Adipocyte (in vitro differentiated cells): Measurements from ENCODE around the gene PDE8B.
A peak's percentile ranks its signal among the peaks of the same experiment; 100 is the strongest.

ENCODE experiments used
- DNase-seq: peaks from one replicate; pipeline ENCODE4 v3.0.0-alpha.2; 2015; ENCODE audit warnings: low read depth
- H3K27me3 ChIP-seq: replicated peaks from 2 replicates; pipeline ENCODE4 v1.7.0; 2013; ENCODE audit warnings: mild to moderate bottlenecking, low read length, moderate library complexity; ENCODE audit not compliant: control insufficient read depth, insufficient read depth
- H3K36me3 ChIP-seq: 2 replicates; pipeline ENCODE4 v1.7.0; 2013; ENCODE audit warnings: low read length, mild to moderate bottlenecking, moderate library complexity; ENCODE audit not compliant: control insufficient read depth, insufficient read depth, severe bottlenecking
- H3K4me1 ChIP-seq: 2 replicates; pipeline ENCODE4 v1.7.0; 2013; ENCODE audit warnings: mild to moderate bottlenecking, low read length, moderate library complexity; ENCODE audit not compliant: control insufficient read depth, insufficient read depth
- H3K4me3 ChIP-seq: 2 replicates; pipeline ENCODE4 v1.7.0; 2013; ENCODE audit warnings: mild to moderate bottlenecking, low read length, moderate library complexity
- H3K9ac ChIP-seq: 2 replicates; pipeline ENCODE4 v1.7.0; 2013; ENCODE audit warnings: mild to moderate bottlenecking, low read length, moderate library complexity
- H3K9me3 ChIP-seq: 2 replicates; pipeline ENCODE4 v1.7.0; 2013; ENCODE audit warnings: mild to moderate bottlenecking, low read length, moderate library complexity; ENCODE audit not compliant: control insufficient read depth

The PDE8B gene

GRCh38 chr5:77398458-77398857, 188.0 kb downstream of the PDE8B start:
- Histone ChIP-seq H3K4me1 (peaks cover 18% of the 10 kb centered on the region), H3K9me3 (no peaks in the 10 kb centered on the region), H3K4me3 (no peak overlapping the region), H3K27me3 (no peaks in the 10 kb centered on the region), H3K9ac (no peak overlapping the region), H3K36me3 (peaks cover 3% of the 10 kb centered on the region)
- no peak for DNase-seq

GRCh38 chr5:77398896-77399295, 188.4 kb downstream of the PDE8B start:
- no peak overlapping the region for H3K9ac ChIP-seq

GRCh38 chr5:77400645-77401044, 190.2 kb downstream of the PDE8B start:
- H3K4me1 ChIP-seq = peaks cover 18% of the 10 kb centered on the region
- DNase-seq = peak; percentile 62
- H3K9me3 ChIP-seq = no peaks in the 10 kb centered on the region
- H3K4me3 ChIP-seq = no peak overlapping the region
- H3K36me3 ChIP-seq = peaks cover 3% of the 10 kb centered on the region
- no peaks in the 10 kb centered on the region for H3K27me3 ChIP-seq
- no peak overlapping the region for H3K9ac ChIP-seq

More at GRCh38 chr5:77398896-77399295, 188.4 kb downstream of the PDE8B start:
- Histone ChIP-seq H3K36me3 (peaks cover 3% of the 10 kb centered on the region), H3K4me3 (no peak overlapping the region), H3K4me1 (peaks cover 18% of the 10 kb centered on the region), H3K9me3 (no peaks in the 10 kb centered on the region), H3K27me3 (no peaks in the 10 kb centered on the region)
- DNase-seq = no peak

GRCh38 chr5:77402796-77403195, 192.3 kb downstream of the PDE8B start:
- H3K36me3 ChIP-seq = peaks cover 10% of the 10 kb centered on the region
- no peaks in the 10 kb centered on the region for H3K27me3 ChIP-seq
- no peaks in the 10 kb centered on the region for H3K9me3 ChIP-seq
- DNase-seq = no peak
- no peak overlapping the region for H3K9ac ChIP-seq
- no peak overlapping the region for H3K4me3 ChIP-seq
- peaks cover 12% of the 10 kb centered on the region for H3K4me1 ChIP-seq

GRCh38 chr5:77407152-77407551, 196.7 kb downstream of the PDE8B start:
- H3K9me3 ChIP-seq = no peaks in the 10 kb centered on the region
- H3K9ac ChIP-seq = no peak overlapping the region
- DNase-seq = no peak
- H3K4me3 ChIP-seq = no peak overlapping the region
- H3K36me3 ChIP-seq = peaks cover 26% of the 10 kb centered on the region
- peaks cover 4% of the 10 kb centered on the region for H3K4me1 ChIP-seq
- H3K27me3 ChIP-seq = no peaks in the 10 kb centered on the region

- H3K9me3 ChIP-seq = no peaks in the 10 kb centered on the region
- no peak overlapping the region for H3K4me3 ChIP-seq
- H3K36me3 ChIP-seq = peaks cover 27% of the 10 kb centered on the region
- no peak for DNase-seq
- H3K27me3 ChIP-seq = no peaks in the 10 kb centered on the region
- H3K9ac ChIP-seq = no peak overlapping the region
- no peaks in the 10 kb centered on the region for H3K4me1 ChIP-seq
Measured at GRCh38 chr5:77409870-77410621, 199.6 kb downstream of the PDE8B start.

- Histone ChIP-seq H3K27me3 (no peaks in the 10 kb centered on the region), H3K4me3 (no peak overlapping the region), H3K4me1 (no peaks in the 10 kb centered on the region), H3K9ac (no peak overlapping the region), H3K36me3 (peaks cover 21% of the 10 kb centered on the region), H3K9me3 (no peaks in the 10 kb centered on the region)
- DNase-seq = no peak
Measured at GRCh38 chr5:77413049-77413448, 202.6 kb downstream of the PDE8B start.

- Histone ChIP-seq H3K9ac (no peak overlapping the region), H3K4me3 (no peak overlapping the region), H3K36me3 (peaks cover 18% of the 10 kb centered on the region), H3K9me3 (no peaks in the 10 kb centered on the region), H3K4me1 (no peaks in the 10 kb centered on the region), H3K27me3 (no peaks in the 10 kb centered on the region)
- DNase-seq = no peak
Measured at GRCh38 chr5:77418162-77418561, 207.7 kb downstream of the PDE8B start.

- peaks cover 18% of the 10 kb centered on the region for H3K36me3 ChIP-seq
- no peaks in the 10 kb centered on the region for H3K27me3 ChIP-seq
- no peaks in the 10 kb centered on the region for H3K4me1 ChIP-seq
- peak; percentile 27 for DNase-seq
- no peaks in the 10 kb centered on the region for H3K9me3 ChIP-seq
- no peak overlapping the region for H3K4me3 ChIP-seq
- no peak overlapping the region for H3K9ac ChIP-seq
Measured at GRCh38 chr5:77418601-77419581, 208.4 kb downstream of the PDE8B start.

- Histone ChIP-seq H3K4me3 (no peak overlapping the region), H3K4me1 (no peaks in the 10 kb centered on the region), H3K9ac (no peak overlapping the region), H3K27me3 (no peaks in the 10 kb centered on the region), H3K9me3 (no peaks in the 10 kb centered on the region), H3K36me3 (peaks cover 27% of the 10 kb centered on the region)
- no peak for DNase-seq
Measured at GRCh38 chr5:77419644-77420582, 209.4 kb downstream of the PDE8B start.
